CD8-positive, alpha-beta memory T cell (primary cell): Measurements from ENCODE around the gene CMSS1. TPM values are rescaled to one million over a fixed set of nuclear protein-coding genes. Genes with fewer than 3 reads are reported as not detected.

Source experiments
- CTCF ChIA-PET: fragments of 350-600 bp; sonication (Branson Sonifier 250); formaldehyde crosslinking; loops from one replicate; lab custom pipeline; 2021; ENCODE audit warnings: antibody characterized with exemption; lab: Charles Lee
- POLR2A ChIA-PET: fragments of 350-600 bp; sonication (Branson Sonifier 250); formaldehyde crosslinking; loops from one replicate; lab custom pipeline; 2021; ENCODE audit warnings: antibody characterized with exemption; lab: Charles Lee
- DNase-seq, 5 donors: peaks; one replicate each; pipeline versions ENCODE4 v3.0.0 to v3.0.0-alpha.2; 2020 to 2022; ENCODE audit warnings: mixed read lengths in 1 of 5
- H3K27ac ChIP-seq: one replicate; pipeline ENCODE4 v1.7.0; 2013; ENCODE audit warnings: low read depth, mild to moderate bottlenecking, low read length, moderate library complexity
- H3K27me3 ChIP-seq: 2 replicates; pipeline ENCODE4 v1.7.0; 2013; ENCODE audit warnings: low read length, mild to moderate bottlenecking; ENCODE audit not compliant: insufficient read depth, poor library complexity, severe bottlenecking
- H3K36me3 ChIP-seq: 2 replicates; pipeline ENCODE4 v1.7.0; 2013; ENCODE audit warnings: mild to moderate bottlenecking, low read length, moderate library complexity; ENCODE audit not compliant: insufficient read depth
- H3K4me1 ChIP-seq: 2 replicates; pipeline ENCODE4 v1.7.0; 2013; ENCODE audit warnings: mild to moderate bottlenecking, low read length, moderate library complexity; ENCODE audit not compliant: insufficient read depth
- H3K4me3 ChIP-seq: 2 replicates; pipeline ENCODE4 v1.7.0; 2013; ENCODE audit warnings: mild to moderate bottlenecking, low read length
- H3K9me3 ChIP-seq: 2 replicates; pipeline ENCODE4 v1.7.0; 2013; ENCODE audit warnings: mild to moderate bottlenecking, low read length
- H3K27ac Mint-ChIP-seq, 8 donors: one replicate each; pipeline ENCODE4 v1.8.0; 2020 to 2021; ENCODE audit warnings: mixed read lengths in 8 of 8, mild to moderate bottlenecking in 6 of 8, inconsistent platforms in 3 of 8, moderate library complexity in 3 of 8
- H3K27me3 Mint-ChIP-seq, 2 donors: one replicate each; pipeline ENCODE4 v1.8.0; 2020 to 2021; ENCODE audit warnings: mixed read lengths in 2 of 2, mild to moderate bottlenecking in 1 of 2, moderate library complexity in 1 of 2
- H3K36me3 Mint-ChIP-seq, 3 donors: one replicate each; pipeline ENCODE4 v1.8.0; 2020 to 2021; ENCODE audit warnings: mixed read lengths in 3 of 3, inconsistent platforms in 1 of 3, mild to moderate bottlenecking in 1 of 3
- H3K4me1 Mint-ChIP-seq, 3 donors: one replicate each; pipeline ENCODE4 v1.8.0; 2020 to 2021; ENCODE audit warnings: mixed read lengths in 3 of 3, inconsistent platforms in 1 of 3, mild to moderate bottlenecking in 1 of 3
- H3K4me3 Mint-ChIP-seq, 7 donors: one replicate each; pipeline ENCODE4 v1.8.0; 2020 to 2021; ENCODE audit warnings: mixed read lengths in 7 of 7, mild to moderate bottlenecking in 6 of 7, moderate library complexity in 4 of 7, inconsistent platforms in 2 of 7
- H3K9me3 Mint-ChIP-seq, 5 donors: one replicate each; pipeline ENCODE4 v1.8.0; 2020 to 2022; ENCODE audit warnings: mixed read lengths in 5 of 5, mild to moderate bottlenecking in 3 of 5, moderate library complexity in 2 of 5, inconsistent platforms in 1 of 5
- polyA plus RNA-seq: library from polyadenylated mRNA; unstranded; fragments of 300-500 nt; fragmentation: Illumina TruSeq; gene quantifications from one replicate; pipeline ENCODE4 v1.2.3, GENCODE V29; 2021
- total RNA-seq, 2 experiments: library from RNA; stranded (reverse); gene quantifications; one replicate each; pipeline ENCODE4 v1.2.3, GENCODE V29; 2021

Gene CMSS1
- total and polyA plus RNA-seq, 3 experiments from 2014 or later = 16.8 to 143 (median 140) TPM

DNA sequence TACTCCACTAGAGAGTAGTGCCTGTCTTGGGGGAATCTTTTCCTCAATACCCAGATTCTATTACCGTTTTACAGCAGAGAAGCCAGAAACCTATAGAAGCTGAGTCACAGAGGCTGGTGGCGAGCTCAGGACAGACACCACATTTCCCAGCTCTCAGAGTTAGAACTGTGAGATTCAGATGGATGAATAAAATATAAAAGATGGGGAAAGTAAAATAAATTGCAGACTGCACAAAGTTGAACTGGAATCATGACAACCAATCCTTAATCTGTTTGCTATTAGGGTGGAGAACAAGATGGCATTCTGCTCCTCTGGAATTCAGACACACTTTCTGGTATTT lies 40.5 kb upstream of the CMSS1 start:
- Mint-ChIP-seq H3K4me3 (no peak overlapping the region), H3K36me3 (no peaks in the 10 kb centered on the region), H3K9me3 (no peaks in the 10 kb centered on the region), H3K4me1 (peaks cover 0 to 9% (median 6%) of the 10 kb centered on the region in 3 donors), H3K27ac (no peak overlapping the region), H3K27me3 (peaks cover 0 to 36% of the 10 kb centered on the region in 2 donors)
- ChIA-PET POLR2A (no interaction called here), CTCF (no interaction called here)
- DNase-seq = no peak
- Histone ChIP-seq H3K9me3 (no peaks in the 10 kb centered on the region), H3K4me3 (no peak overlapping the region), H3K27me3 (peaks cover 4% of the 10 kb centered on the region), H3K27ac (no peak overlapping the region), H3K36me3 (no peaks in the 10 kb centered on the region), H3K4me1 (no peaks in the 10 kb centered on the region)

DNA sequence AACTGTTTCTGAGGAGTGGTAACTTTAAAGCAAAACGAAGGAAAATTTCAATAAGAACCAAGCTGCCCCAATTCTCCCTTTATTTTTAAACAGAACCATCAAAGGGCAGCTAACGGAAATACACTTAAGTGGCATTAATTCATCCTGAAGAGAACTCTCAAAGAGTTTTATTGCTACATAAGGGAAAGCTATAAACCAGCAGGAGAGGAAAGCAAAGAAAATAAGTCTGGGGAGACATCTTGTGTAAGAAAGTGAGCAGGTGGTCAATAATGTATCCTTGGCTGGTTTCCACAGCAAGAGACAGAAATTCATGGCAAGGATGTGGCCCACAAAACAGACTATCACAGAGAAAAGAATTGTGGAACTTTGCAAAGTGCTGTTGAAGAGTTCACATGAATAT lies 40.0 kb upstream of the CMSS1 start:
- peaks cover 0 to 9% (median 6%) of the 10 kb centered on the region in 3 donors for H3K4me1 Mint-ChIP-seq
- Histone ChIP-seq H3K27ac (no peak overlapping the region), H3K9me3 (no peaks in the 10 kb centered on the region), H3K4me1 (no peaks in the 10 kb centered on the region), H3K4me3 (no peak overlapping the region), H3K36me3 (no peaks in the 10 kb centered on the region), H3K27me3 (peaks cover 4% of the 10 kb centered on the region)
- ChIA-PET CTCF (no interaction called here), POLR2A (no interaction called here)
- no peaks in the 10 kb centered on the region for H3K9me3 Mint-ChIP-seq
- no peaks in the 10 kb centered on the region for H3K36me3 Mint-ChIP-seq
- DNase-seq = no peak
- no peak overlapping the region for H3K4me3 Mint-ChIP-seq
- H3K27ac Mint-ChIP-seq = no peak overlapping the region
- H3K27me3 Mint-ChIP-seq = peaks cover 0 to 36% of the 10 kb centered on the region in 2 donors

DNA sequence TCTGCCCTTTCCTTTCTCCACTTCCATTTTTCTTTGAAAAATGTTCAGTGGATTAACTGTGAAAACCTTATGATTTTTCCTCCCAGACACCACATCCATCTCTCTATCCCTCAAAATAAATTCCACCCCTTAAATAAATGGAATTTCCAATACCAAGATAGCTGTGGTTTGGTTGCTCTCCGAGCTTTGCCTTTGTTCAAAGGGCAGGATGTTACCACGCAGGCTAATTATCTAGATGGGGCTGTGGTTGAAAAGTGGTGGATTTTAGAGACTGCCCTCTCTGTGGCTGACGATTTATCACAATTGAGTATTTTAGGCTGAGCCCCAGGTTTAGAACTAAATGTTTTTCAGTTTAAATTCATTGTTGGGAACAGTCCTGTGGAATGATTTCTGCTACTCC lies 36.9 kb upstream of the CMSS1 start:
- H3K36me3 Mint-ChIP-seq = no peaks in the 10 kb centered on the region
- no peak overlapping the region for H3K4me3 Mint-ChIP-seq
- peaks cover 3 to 50% of the 10 kb centered on the region in 2 donors for H3K27me3 Mint-ChIP-seq
- H3K27ac ChIP-seq = no peak overlapping the region
- H3K9me3 ChIP-seq = no peaks in the 10 kb centered on the region
- no peaks in the 10 kb centered on the region for H3K36me3 ChIP-seq
- H3K9me3 Mint-ChIP-seq = no peaks in the 10 kb centered on the region
- CTCF ChIA-PET = no interaction called here
- POLR2A ChIA-PET = no interaction called here
- no peak overlapping the region for H3K27ac Mint-ChIP-seq
- no peaks in the 10 kb centered on the region for H3K4me1 ChIP-seq
- peaks cover 0 to 9% (median 6%) of the 10 kb centered on the region in 3 donors for H3K4me1 Mint-ChIP-seq
- no peak for DNase-seq
- peaks cover 4% of the 10 kb centered on the region for H3K27me3 ChIP-seq
- H3K4me3 ChIP-seq = no peak overlapping the region

DNA sequence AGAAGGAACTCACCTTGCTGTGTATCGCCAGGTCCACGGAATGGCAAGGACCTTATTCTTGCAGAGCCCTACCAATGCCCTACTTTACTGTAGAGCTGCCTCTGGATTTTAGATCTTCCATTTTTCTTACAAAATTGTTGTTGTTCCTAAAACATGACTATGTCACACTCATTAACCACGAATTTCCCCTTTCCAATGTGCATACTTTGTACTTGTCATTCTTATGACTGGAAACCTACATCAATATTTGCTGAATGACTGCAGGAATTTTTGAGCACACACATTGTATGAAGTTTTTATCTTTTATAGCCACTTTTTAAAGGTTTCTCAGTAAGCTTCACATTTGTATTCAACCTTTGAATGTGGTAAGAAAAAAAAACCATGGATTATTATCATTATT lies 35.9 kb upstream of the CMSS1 start:
- peaks cover 3 to 51% of the 10 kb centered on the region in 2 donors for H3K27me3 Mint-ChIP-seq
- no peaks in the 10 kb centered on the region for H3K4me1 ChIP-seq
- H3K36me3 Mint-ChIP-seq = no peaks in the 10 kb centered on the region
- H3K36me3 ChIP-seq = no peaks in the 10 kb centered on the region
- ChIA-PET CTCF (no interaction called here), POLR2A (no interaction called here)
- peaks cover 4% of the 10 kb centered on the region for H3K27me3 ChIP-seq
- H3K4me3 ChIP-seq = no peak overlapping the region
- DNase-seq = no peak
- no peaks in the 10 kb centered on the region for H3K9me3 Mint-ChIP-seq
- H3K27ac ChIP-seq = no peak overlapping the region
- H3K4me1 Mint-ChIP-seq = peaks cover 0 to 6% (median 5%) of the 10 kb centered on the region in 3 donors
- no peaks in the 10 kb centered on the region for H3K9me3 ChIP-seq
- no peak overlapping the region for H3K4me3 Mint-ChIP-seq
- H3K27ac Mint-ChIP-seq = no peak overlapping the region

DNA sequence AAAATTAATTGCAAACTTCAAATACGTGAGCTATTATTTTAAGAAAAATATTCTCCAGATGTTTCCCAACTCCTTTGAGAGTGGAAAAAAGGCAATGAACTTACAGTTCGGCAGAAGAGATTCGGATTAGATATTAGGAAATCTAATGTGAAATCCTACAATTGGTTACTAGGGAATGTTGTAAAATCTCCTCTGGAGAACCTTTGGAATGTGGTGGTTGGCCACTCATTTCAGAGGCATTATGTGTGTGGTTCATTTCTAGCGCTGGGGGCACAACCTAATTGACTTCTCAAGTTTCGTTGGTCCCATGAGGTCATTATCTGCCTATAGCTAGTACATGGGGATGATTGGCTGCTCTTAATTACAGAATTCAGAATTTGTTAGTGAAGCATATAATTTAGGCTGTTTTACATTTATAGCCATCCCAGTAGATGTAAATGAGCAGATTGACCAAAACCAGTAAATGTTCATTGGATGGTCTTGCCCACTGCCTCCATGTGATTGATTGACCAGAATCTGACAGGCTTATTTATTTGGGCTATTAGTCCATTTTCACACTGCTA lies 34.6 kb upstream of the CMSS1 start:
- ChIA-PET POLR2A (no interaction called here), CTCF (no interaction called here)
- Mint-ChIP-seq H3K27ac (no peak overlapping the region), H3K4me3 (no peak overlapping the region), H3K4me1 (peaks cover 0 to 6% (median 5%) of the 10 kb centered on the region in 3 donors), H3K36me3 (no peaks in the 10 kb centered on the region), H3K27me3 (peaks cover 5 to 39% of the 10 kb centered on the region in 2 donors), H3K9me3 (no peaks in the 10 kb centered on the region)
- Histone ChIP-seq H3K27me3 (no peaks in the 10 kb centered on the region), H3K4me1 (no peaks in the 10 kb centered on the region), H3K36me3 (no peaks in the 10 kb centered on the region), H3K9me3 (no peaks in the 10 kb centered on the region), H3K27ac (no peak overlapping the region), H3K4me3 (no peak overlapping the region)
- DNase-seq = no peak

DNA sequence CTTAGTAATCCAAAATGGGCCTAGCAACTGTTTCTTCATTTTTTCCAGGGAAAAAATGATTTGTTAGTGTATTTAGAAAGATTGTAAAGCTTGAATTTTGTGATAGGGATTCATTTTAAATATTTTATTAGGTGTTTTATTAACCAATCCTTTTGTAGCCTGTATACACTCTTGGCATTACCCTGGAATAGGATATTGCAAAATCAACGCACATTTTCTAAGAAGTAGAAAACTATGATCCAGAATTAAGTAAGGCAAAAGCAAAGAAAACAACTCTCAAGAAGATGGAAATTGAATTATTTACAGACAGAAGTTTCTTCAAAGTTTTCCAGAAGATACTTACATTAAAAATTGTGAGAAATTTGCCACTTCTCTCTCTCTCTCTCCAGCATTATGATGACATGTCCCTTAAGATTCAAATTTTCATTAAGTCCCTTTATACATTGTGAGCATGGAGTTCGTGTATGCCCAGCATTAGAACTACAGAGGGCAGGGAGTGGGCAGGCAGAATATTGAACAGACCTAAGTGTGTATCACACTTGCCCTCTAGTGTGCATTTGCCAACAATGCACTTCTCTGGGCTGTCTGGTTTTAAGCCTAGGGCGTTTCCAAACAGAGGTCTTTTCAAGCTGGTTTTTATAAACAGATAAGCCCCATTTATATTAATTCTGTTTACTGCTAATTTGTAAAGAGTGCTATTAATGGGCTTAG lies 28.5 kb upstream of the CMSS1 start:
- CTCF ChIA-PET = no interaction called here
- H3K36me3 Mint-ChIP-seq = no peaks in the 10 kb centered on the region

DNA sequence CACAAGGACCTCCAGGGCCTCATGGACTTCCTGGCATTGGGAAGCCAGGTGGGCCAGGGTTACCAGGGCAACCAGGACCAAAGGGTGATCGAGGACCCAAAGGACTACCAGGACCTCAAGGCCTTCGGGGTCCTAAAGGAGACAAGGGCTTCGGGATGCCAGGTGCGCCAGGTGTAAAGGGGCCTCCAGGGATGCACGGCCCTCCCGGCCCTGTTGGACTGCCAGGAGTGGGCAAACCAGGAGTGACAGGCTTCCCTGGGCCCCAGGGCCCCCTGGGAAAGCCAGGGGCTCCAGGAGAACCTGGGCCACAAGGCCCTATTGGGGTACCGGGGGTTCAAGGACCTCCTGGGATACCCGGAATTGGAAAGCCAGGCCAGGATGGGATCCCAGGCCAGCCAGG lies 23.2 kb upstream of the CMSS1 start:
- H3K27ac Mint-ChIP-seq = no peak overlapping the region
- Histone ChIP-seq H3K36me3 (no peaks in the 10 kb centered on the region), H3K27me3 (no peaks in the 10 kb centered on the region), H3K9me3 (no peaks in the 10 kb centered on the region), H3K4me1 (no peaks in the 10 kb centered on the region), H3K27ac (no peak overlapping the region), H3K4me3 (no peak overlapping the region)
- no peaks in the 10 kb centered on the region for H3K9me3 Mint-ChIP-seq
- POLR2A ChIA-PET = no interaction called here
- no peaks in the 10 kb centered on the region for H3K36me3 Mint-ChIP-seq
- no peak overlapping the region for H3K4me3 Mint-ChIP-seq
- CTCF ChIA-PET = no interaction called here
- no peaks in the 10 kb centered on the region for H3K4me1 Mint-ChIP-seq
- H3K27me3 Mint-ChIP-seq = peaks cover 0 to 10% of the 10 kb centered on the region in 2 donors
- DNase-seq = no peak

More for the DNA sequence above, 28.5 kb upstream of the CMSS1 start:
- DNase-seq = no peak
- Mint-ChIP-seq H3K27me3 (peaks cover 3 to 17% of the 10 kb centered on the region in 2 donors), H3K9me3 (no peaks in the 10 kb centered on the region), H3K4me3 (no peak overlapping the region), H3K4me1 (no peaks in the 10 kb centered on the region), H3K27ac (no peak overlapping the region)
- no peaks in the 10 kb centered on the region for H3K9me3 ChIP-seq
- POLR2A ChIA-PET = no interaction called here
- no peak overlapping the region for H3K27ac ChIP-seq
- no peak overlapping the region for H3K4me3 ChIP-seq
- H3K27me3 ChIP-seq = no peaks in the 10 kb centered on the region
- no peaks in the 10 kb centered on the region for H3K4me1 ChIP-seq
- H3K36me3 ChIP-seq = no peaks in the 10 kb centered on the region

DNA sequence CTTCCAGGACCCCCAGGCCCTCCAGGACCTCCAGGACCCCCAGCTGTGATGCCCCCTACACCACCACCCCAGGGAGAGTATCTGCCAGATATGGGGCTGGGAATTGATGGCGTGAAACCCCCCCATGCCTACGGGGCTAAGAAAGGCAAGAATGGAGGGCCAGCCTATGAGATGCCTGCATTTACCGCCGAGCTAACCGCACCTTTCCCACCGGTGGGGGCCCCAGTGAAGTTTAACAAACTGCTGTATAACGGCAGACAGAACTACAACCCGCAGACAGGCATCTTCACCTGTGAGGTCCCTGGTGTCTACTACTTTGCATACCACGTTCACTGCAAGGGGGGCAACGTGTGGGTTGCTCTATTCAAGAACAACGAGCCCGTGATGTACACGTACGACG lies 22.1 kb upstream of the CMSS1 start:
- no peaks in the 10 kb centered on the region for H3K9me3 ChIP-seq
- CTCF ChIA-PET = interaction anchor here (1.4 kb wide), 1 partner anchor 12 kb away, joined by 3 read pairs; no protein-coding TSS in a partner anchor
- no peaks in the 10 kb centered on the region for H3K27me3 ChIP-seq
- Mint-ChIP-seq H3K36me3 (peaks cover 0 to 3% (median 0%) of the 10 kb centered on the region in 3 donors), H3K4me3 (no peak overlapping the region), H3K4me1 (no peaks in the 10 kb centered on the region), H3K27me3 (peaks cover 0 to 10% of the 10 kb centered on the region in 2 donors), H3K27ac (no peak overlapping the region), H3K9me3 (no peaks in the 10 kb centered on the region)
- H3K4me3 ChIP-seq = no peak overlapping the region
- no peaks in the 10 kb centered on the region for H3K36me3 ChIP-seq
- H3K4me1 ChIP-seq = no peaks in the 10 kb centered on the region
- no peak for DNase-seq
- POLR2A ChIA-PET = no interaction called here
- no peak overlapping the region for H3K27ac ChIP-seq
